Testis (tissue), 2 donors: ENCODE results near the gene NOX3.

Experiments
- POLR2A ChIP-seq: fragments of 450-650 bp; IDR thresholded peaks from one replicate; pipeline ENCODE4 v1.6.1; 2017; ENCODE audit warnings: antibody characterized with exemption, mild to moderate bottlenecking, moderate library complexity
- TF ChIP-seq, protein P1 (sequence below), 3 experiments: fragments of 450-650 bp in 2 of 3; fragments of 200-600 bp in 1 of 3; sonication (generic) in 1 of 3; IDR thresholded peaks; one replicate each; pipeline ENCODE4 v1.5.1; 2016 to 2019; ENCODE audit warnings: antibody characterized with exemption in 3 of 3, mild to moderate bottlenecking in 2 of 3, moderate library complexity in 1 of 3

DNA sequence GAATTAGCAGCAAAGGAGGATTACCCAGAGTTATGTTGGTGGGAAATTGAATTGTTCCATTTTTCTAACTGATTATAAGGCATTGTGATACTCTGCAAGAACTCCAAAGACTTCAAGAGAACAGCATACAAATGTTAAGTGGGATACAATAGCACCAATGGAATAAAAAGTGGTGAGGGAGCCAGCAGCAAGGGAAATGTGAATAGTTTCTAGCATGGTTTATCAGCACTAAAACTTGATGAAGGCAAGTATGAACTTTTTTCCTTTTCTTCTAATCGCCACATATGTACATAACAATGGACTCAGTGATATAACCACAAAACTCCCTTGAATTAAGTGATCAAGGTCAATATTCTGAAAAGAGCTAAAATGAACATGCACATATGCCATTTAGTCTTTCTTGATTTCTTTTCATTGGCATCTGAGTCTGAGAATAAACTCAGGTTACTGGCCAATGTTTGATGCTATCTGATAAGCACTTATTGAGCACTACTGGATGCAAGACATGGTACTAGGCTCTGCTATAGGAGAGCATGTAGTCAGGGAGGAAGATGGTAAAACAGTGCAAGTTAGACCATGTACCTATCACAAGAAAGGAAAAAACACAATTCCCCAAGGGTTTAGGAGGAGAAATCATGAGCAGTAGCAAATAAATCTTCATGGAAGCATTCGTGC is 36.6 kb upstream of the NOX3 start:
- TF ChIP-seq, protein P1, sequence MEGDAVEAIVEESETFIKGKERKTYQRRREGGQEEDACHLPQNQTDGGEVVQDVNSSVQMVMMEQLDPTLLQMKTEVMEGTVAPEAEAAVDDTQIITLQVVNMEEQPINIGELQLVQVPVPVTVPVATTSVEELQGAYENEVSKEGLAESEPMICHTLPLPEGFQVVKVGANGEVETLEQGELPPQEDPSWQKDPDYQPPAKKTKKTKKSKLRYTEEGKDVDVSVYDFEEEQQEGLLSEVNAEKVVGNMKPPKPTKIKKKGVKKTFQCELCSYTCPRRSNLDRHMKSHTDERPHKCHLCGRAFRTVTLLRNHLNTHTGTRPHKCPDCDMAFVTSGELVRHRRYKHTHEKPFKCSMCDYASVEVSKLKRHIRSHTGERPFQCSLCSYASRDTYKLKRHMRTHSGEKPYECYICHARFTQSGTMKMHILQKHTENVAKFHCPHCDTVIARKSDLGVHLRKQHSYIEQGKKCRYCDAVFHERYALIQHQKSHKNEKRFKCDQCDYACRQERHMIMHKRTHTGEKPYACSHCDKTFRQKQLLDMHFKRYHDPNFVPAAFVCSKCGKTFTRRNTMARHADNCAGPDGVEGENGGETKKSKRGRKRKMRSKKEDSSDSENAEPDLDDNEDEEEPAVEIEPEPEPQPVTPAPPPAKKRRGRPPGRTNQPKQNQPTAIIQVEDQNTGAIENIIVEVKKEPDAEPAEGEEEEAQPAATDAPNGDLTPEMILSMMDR (IDR thresholded peaks at IDR 0.05) = no peak
- no peak for TF ChIP-seq POLR2A
